Limb (tissue), 2 donors: Measurements from ENCODE around the gene PPM1H.
"Not testable (repeated sequence)": the region's sequence is repeated elsewhere in the genome, so short reads cannot be mapped to it uniquely, and the experiment has no call there.

Source experiments
- DNase-seq, 2 donors: peaks; one replicate each; pipeline ENCODE4 v3.0.0-alpha.2; 2016; ENCODE audit errors: extremely low spot score in 2 of 2

PPM1H gene

GRCh38 chr12:62834971-62835547, 99.9 kb downstream of the PPM1H start:
- no peak for DNase-seq

DNA sequence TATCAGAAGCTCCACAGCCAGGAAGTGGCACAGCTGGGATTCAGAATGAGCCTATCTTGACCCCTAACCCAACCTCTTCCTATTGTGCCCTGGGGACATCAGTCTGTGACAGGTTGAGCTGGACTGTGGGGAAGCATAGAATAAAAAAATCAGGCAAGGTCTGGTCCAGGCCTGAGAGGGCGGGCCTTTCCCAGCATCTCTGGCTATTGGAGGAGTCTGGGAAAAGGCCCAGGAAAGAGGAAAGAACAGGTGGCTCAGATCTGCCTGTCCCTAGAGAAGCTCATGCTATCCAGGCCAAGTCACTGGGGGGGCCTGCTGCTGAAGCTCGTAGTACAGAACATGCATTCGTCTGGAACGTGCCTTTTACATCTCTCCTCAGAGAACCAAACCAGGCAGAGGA, 100.5 kb downstream of the PPM1H start:
- no peak for DNase-seq

DNA sequence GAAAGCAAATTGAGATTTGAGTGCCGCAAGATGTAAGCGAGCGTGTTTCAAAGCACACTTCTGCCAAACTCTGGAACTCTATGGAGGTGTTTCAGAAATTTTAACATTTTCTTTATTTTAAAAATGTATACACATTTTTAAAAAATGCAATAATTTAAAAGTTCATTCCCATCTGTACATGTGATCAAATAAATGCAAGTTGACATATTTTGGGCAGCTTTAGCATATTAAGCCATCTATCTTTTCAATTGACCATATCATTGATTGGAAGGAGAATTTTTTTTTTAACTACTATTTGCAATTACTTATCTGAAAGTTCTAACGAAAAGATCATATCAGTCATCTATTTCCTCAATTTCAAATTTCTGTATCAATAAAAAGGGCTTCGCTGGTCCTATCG, 101.3 kb downstream of the PPM1H start:
- no peak for DNase-seq

- DNase-seq: no peak
Observed at GRCh38 chr12:62832558-62832957, 102.4 kb downstream of the PPM1H start.

DNA sequence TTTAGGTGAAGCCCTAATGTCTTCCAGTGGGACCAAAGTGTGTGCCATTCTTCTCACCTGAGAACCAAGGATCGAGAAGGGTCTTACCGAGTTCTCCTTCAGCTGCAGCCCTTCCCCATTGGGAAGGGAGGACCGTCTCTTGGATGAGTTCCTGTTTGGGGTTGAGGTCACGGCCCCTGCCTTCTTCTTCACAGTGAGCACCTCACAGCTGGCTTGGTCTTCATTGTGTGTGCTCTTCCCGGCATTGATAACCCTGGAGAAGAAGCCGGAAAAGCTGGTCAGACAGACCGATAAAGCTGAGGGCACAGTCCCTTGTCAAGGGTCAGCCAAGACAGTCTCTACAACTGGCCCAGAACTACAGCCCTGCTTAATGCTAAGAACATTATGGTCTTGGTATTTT, 102.9 kb downstream of the PPM1H start:
- DNase-seq: no peak

DNA sequence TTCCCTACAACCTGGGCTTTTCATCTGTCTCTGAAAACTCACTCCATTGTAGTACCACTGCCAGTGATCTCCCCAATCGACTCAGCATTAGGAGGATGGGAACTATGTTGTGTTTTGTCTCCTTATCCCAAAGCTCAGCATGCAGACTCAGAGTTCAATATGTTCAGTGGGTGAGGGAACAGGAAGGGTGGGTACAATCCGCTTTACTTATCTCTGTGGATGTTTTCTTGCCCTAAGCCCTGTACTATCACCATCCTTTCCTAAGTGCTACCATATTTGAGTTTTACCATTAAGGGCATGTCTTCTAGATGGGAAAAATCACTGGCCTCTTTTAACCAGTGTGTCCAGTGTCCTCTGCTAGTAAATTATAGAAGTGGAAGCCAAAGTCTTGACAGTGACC, 107.1 kb downstream of the PPM1H start:
- DNase-seq: no peak

DNA sequence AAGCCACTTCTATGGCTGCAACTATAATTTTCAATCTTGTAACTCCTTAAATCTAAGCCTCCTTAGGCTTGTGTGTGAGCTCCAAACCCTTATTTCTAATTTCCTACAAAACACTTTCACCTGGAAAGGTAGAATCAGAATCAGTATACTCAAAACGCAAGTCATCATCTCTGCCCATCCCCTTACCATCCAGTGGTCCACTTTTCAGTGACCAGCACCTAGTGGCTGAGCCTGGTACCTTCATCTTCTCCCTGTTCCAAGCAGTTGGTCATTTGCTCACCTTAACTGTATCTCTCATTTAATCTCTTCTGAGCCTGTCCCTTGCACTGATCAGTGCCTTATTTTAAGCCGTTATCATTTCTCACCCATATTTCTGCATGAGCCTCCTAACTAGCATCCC, 107.9 kb downstream of the PPM1H start:
- no peak for DNase-seq

DNA sequence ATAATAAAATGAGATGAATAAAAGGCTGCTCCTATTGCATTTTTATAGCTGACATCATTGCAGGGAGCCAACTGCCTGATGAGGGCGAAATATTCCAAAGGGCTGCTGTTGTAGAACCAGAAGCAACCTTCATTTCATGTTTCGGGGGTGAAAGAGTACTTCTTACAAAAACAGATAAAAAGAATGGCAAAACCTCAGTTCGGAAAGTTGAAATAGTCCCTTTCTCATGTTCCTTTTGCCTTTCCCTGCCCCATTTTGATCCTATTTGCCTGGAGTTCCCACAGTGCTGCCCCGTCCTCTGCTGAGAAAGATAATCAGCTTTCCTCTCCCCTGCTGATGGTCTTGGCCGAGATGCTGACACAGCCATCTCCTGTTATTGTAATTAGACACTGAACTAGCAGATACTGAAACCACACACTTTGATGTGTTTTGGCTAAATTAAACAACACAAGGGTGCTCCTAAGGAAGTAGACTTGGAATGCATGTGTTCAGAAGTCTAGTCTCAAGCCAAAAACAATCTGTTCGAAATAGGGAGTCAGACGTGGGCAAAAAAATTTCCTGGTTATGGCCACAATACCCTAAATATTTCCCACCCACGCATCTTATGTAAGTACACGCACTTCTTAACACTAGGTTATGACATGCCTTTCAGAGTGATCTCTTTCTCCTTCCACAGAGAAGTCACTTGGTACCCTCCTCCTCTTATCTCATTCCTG, 117.2 kb downstream of the PPM1H start:
- no peak for DNase-seq

GRCh38 chr12:62814243-62814642, 120.7 kb downstream of the PPM1H start:
- DNase-seq: no peak

DNA sequence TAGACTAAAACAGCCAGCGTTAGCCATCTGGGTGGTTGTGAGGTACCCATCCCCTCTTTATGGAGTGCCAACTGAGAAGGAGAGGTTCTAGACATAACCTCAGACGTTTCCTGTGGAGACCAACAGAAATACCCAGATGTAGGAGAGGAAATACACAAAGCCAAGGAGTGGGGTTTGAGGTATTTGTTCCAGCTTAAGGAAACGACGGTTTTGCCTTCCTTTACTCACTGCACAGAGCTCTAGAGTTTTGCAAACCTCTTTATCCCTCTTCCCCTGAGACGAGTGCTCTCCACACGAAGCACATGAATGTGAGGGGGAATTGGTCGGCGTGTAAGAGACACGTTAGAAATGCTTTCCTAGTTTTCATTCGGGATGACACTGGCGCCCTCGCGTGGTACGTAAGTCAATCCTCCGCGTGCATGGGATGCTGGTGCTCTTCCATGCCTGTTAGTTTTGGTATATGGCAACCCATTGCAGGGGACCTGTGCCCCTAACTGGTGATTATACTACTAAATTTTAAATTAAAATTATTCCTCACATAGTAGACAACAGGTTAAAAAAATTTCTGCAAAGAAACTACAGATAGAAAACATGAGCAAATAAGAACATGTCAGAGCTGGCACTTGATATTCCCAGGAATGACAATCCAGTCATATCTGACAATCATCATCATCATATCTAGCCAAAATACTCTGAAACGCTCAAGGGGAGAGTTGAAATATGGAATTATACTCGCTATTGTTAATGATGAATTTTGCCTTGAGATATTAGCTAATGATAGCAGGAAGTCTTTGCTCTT, 121.7 kb downstream of the PPM1H start:
- DNase-seq: peak; percentile 65 to 67

GRCh38 chr12:62811481-62811880, 123.5 kb downstream of the PPM1H start:
- DNase-seq: not testable (repeated sequence)

DNA sequence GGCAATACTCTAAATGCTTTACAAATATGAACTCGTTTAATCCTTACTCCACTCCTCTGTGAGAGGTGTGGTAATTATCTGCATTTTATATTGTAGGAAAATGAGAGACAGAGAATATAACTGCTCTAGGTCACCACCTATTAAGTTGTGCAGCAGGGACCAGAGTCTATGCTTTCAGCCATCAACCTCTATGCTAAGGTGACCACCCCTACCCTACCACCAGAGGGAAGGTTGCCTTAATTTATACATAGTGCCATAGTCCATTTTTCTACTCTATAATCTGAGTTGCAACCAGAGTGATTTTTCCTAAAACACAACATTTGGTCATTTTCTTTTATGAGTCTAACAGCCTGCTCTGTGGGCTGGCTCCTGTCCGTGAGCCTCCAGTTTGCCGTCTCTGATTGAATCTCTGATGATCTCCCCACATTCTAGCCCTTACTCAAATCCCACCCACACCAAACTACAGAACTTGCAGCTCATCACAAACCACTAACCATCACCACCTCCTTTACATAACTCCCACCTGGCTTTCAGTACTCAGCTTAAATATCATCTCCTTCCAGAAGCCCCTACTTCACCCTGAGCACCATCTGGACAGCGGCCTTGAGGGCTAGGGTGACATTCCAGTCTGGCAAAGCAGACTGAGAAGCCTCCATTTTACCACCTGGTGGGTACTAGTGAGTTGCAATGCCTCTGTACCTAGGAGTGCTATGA, 126.6 kb downstream of the PPM1H start:
- no peak for DNase-seq

- DNase-seq: no peak
Observed at GRCh38 chr12:62806893-62807292, 128.1 kb downstream of the PPM1H start.

- DNase-seq: no peak
Observed at GRCh38 chr12:62806244-62806836, 128.6 kb downstream of the PPM1H start.

DNA sequence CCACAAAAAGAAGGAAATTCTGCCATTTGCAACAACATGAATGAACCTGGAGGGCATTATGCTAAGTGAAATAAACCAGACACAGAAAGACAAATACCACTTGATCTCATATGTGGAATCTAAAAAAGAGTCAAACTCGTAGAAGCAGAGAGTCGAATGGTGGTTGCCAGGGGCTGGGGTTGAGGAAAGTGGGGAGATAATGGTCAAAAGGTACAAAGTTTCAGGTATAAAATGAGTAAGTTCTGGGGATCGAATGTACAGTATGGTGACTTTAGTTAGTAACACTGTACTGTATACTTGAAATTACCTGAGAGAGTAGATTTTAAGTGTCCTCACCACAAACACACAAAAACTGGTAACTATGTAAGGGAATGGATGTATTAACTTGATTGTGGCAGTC, 129.4 kb downstream of the PPM1H start:
- DNase-seq: no peak

DNA sequence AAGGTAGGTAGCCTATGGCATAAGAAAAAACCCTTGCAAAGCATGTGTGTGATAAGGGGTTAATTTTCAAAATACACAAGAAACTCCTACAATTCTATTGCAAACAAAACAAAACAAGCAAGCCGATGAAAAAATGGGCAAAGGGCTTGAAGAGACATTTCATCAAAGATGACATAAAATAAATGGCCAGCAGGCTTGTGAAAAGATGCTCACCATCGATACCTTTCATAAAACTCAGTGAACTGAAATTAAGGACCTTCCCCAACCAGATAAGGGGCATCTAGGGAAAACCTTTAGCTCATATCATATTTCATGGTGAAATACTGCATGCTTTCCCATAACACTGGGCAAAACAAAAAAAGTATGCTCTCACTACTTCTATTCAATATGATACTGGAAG, 131.2 kb downstream of the PPM1H start:
- no peak for DNase-seq

DNA sequence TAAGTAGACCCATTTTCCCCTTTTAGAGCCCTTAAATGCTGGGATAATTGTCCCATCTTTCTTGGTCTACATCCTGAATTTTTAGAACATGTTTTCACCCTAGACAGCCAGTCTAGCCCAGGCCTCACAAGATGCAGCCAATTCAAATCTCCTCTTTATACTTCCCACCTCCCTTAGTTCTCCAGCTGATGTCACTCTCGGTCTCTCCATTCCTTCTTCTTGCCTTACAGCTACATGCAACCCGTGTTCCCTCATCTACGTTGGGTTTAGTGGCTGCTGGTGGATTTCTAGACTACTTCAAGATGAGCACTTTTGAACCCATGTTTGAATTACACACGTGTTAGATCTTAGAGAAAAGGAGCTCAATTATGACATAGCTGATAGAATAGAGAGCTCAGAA, 132.0 kb downstream of the PPM1H start:
- no peak for DNase-seq

DNA sequence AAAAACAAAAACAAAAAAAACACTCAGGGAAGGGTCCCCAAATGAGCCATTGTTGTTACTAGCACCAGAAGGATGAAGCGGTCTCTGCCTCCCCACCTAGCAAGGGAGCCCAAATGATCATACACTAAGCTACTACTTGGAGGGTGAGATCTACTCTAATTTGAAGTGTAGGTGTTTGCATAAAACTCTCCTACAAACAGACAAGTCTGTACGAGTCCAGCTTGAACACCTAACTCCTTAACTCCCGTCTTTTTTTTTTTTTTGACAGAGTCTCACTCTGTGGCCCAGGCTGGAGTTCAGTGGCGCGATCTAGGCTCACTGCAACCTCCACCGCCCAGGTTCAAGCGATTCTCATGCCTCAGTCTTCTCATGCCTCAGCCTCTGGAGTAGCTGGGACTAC, 132.6 kb downstream of the PPM1H start:
- DNase-seq: no peak

GRCh38 chr12:62801796-62802195, 133.2 kb downstream of the PPM1H start:
- DNase-seq: no peak

DNA sequence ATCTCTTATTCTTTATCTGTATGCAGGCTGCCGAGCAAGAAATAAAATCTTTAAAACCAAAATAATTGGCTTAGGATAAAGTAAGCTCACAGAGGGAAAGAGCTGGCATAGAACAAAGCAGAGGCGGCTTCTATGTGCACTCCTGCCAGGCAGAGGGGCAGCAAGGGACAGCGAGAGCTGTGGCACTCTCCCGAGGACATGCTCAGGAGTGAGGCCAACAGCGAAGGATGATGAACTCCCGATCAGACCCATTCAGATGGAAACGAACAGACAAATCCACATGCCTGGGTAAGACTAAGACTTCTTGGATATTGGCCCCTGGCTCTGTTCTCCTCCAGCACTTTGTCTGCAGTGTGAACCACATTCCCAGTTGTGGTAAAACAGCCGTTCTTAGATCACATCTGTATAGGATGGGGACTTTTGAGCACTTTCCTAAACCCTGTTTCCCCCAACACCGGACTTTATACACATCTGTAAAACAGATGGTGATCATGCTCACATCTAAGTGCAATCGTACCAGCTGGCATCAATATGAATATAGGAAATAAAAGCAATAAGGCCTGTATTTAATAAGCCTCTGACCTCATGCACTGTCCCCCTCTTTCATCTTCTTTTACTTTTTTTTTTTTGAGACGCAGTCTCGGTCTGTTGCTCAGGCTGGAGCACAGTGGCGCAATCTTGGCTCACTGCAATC, 134.1 kb downstream of the PPM1H start:
- DNase-seq: no peak

DNA sequence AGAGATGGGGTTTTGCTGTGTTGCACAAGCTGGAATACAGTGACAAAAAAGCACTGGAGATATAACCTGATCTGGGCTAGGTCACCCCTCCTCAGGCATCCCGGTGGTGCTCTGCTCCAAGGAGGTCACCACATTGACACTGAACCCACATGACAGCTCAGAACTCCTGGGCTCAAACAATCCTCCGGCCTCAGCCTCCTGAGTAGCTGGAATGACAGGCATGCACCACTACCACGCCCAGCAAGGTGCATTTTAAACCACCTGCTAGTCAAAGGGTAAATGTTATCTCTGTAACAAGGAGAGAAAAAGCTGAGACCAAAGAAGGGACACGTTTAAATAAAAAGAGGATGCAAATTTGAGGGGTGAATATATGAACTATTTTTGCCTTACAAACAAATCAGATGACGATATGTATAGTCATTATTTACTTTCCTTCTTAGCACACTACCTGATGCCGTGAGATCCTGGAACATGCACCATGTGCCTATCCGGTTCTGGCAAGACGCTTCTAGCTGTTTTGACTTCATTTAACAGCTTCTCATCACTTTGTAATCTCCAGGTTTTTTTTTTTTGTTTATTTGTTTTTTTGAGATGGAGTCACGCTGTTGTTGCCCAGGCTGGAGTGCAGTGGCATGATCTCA, 135.1 kb downstream of the PPM1H start:
- DNase-seq: no peak
